ENCODE measurements around the gene APAF1.

DNA sequence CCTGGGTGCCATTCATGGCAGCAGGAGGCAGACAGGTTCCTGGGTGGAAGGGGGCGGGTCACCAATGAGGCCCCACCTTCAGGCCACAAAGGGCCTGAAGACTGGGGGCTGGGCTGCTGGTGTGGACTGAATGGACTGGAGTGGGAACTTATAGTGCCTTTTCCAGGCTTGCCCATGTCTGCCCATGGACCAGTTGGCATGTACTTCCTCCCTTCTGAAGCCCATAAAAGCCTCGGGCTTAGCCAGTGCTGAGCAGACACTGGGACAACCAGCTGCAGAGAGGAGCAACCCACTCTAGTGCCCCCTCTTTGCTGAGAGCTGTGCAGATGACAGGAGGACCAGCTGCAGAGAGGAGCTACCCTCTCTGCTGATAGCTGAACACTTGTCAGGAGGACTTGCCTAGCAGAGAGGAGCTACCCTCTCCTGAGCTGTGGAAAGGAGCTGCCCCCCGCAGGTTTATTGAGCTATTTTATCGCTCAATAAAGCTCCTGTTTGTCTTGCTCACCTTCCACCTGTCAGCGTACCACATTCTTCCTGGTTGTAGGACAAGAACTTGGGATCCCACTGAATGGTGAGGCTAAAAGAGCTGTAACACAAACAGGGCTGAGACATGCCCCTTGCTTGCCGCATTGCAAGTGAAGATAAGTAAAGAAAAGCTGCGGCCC lies 34.0 kb downstream of the APAF1 start:
- TF ChIP-seq, protein P1, sequence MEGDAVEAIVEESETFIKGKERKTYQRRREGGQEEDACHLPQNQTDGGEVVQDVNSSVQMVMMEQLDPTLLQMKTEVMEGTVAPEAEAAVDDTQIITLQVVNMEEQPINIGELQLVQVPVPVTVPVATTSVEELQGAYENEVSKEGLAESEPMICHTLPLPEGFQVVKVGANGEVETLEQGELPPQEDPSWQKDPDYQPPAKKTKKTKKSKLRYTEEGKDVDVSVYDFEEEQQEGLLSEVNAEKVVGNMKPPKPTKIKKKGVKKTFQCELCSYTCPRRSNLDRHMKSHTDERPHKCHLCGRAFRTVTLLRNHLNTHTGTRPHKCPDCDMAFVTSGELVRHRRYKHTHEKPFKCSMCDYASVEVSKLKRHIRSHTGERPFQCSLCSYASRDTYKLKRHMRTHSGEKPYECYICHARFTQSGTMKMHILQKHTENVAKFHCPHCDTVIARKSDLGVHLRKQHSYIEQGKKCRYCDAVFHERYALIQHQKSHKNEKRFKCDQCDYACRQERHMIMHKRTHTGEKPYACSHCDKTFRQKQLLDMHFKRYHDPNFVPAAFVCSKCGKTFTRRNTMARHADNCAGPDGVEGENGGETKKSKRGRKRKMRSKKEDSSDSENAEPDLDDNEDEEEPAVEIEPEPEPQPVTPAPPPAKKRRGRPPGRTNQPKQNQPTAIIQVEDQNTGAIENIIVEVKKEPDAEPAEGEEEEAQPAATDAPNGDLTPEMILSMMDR (IDR thresholded peaks at IDR 0.05) = no peak
- no peak for TF ChIP-seq POLR2A (IDR thresholded peaks at IDR 0.05)

Data from lower leg skin (tissue), 3 donors.